ENCODE data around the gene ITPRIPL2. TPM values are rescaled to one million over a fixed set of nuclear protein-coding genes. Genes with fewer than 3 reads are reported as not detected.

ITPRIPL2 gene
- total and polyA plus RNA-seq, 2 of the 13 experiments (the other 11 are each of a cell fraction or from before 2014, with no cell fraction given) = 5.9 to 12.6 TPM

- peak within 1 kb of the TSS; percentile 86 for H3K4me2 ChIP-seq (ENCODE audit: low read depth, low read length)
- H3K9me3 ChIP-seq (ENCODE audit: low read length) = no peaks in the 10 kb centered on the region
- H3K4me3 ChIP-seq (replicated peaks in 1 of 3; ENCODE audit: insufficient read depth in 1 of 3, low read depth in 2 of 3, low read length in 3 of 3) = peak within 1 kb of the TSS; percentile 66 to 87 (median 86)
- in situ Hi-C loops (cut with HindIII; ENCODE audit: extremely low pct_ligation_motif_present, low pct_unique_long_range_greater_than_20kb) (no loop called here), intact Hi-C loops (cut with micrococcal nuclease; ENCODE audit: unreplicated experiment) (loop anchor here (2.0 kb wide), 1 partner anchor 267 kb away; the partner anchor contains the start of gene ARL6IP1)
- H3K36me3 ChIP-seq (replicated peaks in 1 of 2; ENCODE audit: control insufficient read depth in 1 of 2, insufficient read depth in 2 of 2, low read length in 2 of 2) = peaks cover 3% of the 10 kb centered on the region in 2 experiments; a peak in 3 of 5 replicates
- FAIRE-seq = peak; percentile 99
- H3K27ac ChIP-seq (ENCODE audit: extremely low read length, insufficient read depth, low read length) = peak within 1 kb of the TSS; percentile 96
- TSS peak; percentile 83 for BruUV-seq (replicated peaks)
- ChIA-PET POLR2A (interaction anchor here (0.6 to 1.9 kb wide), 25 partner anchors 8 to 488 kb away, joined by 3 to 16 read pairs (median 4); partner anchors contain the start of genes ARL6IP1, ITPRIPL2, RPS15A and SMG1), CTCF (ENCODE audit: low intra/inter-chr PET ratio, low total read pairs) (interaction anchor here (2.3 kb wide), 1 partner anchor 84 kb away, joined by 23 read pairs; the partner anchor contains the start of gene TMC7)
- ATAC-seq = peak; percentile 93
- H3K79me2 ChIP-seq (ENCODE audit: insufficient read depth, low read length) = peaks cover 11% of the 10 kb centered on the region
- peak; percentile 100 for DNase-seq (ENCODE audit: low spot score)
- peaks cover 24% of the 10 kb centered on the region for H3K4me1 ChIP-seq (ENCODE audit: insufficient read depth, low read length)
- no peaks in the 10 kb centered on the region for H4K20me1 ChIP-seq (ENCODE audit: insufficient read depth, low read length)
- 1% methylated on average over 67 of the region's 68 CpGs for WGBS (ENCODE audit: low lambda C conversion rate)
- peak within 1 kb of the TSS; percentile 98 for H3K9ac ChIP-seq (ENCODE audit: insufficient read depth, low read depth, low read length)
- no peaks in the 10 kb centered on the region; a peak in 1 of 5 replicates for H3K27me3 ChIP-seq (ENCODE audit: control insufficient read depth in 1 of 2, insufficient read depth in 2 of 2, low read length in 2 of 2)
- H2AFZ ChIP-seq (ENCODE audit: low read length) = peak within 1 kb of the TSS; percentile 78
- TF ChIP-seq ZBTB40 (IDR thresholded peaks at IDR 0.05) (no peak), ZBTB40 (CRISPR knock-in tag; IDR thresholded peaks at IDR 0.05) (peak; percentile 85), REL (CRISPR knock-in tag; conservative IDR thresholded peaks at IDR 0.05) (0 out of 2 replicates have a peak, but pooled peaks have one; percentile 36), THAP8 (CRISPR knock-in tag; IDR thresholded peaks at IDR 0.05; ENCODE audit: borderline replicate concordance) (no peak), NONO (IDR thresholded peaks at IDR 0.05) (no peak), NONO (CRISPR knock-in tag; conservative IDR thresholded peaks at IDR 0.05) (peak; percentile 97), ETV6 (CRISPR knock-in tag; conservative IDR thresholded peaks at IDR 0.05) (peak; percentile 76; the same call in 1 of the 2 replicates)
Observed at GRCh38 chr16:19067349-19068236, 46.2 kb upstream of the ITPRIPL2 start, which contains the start of gene COQ7. Gene COQ7, plus strand, starts transcription at chr16:19067614. Its CDS starts 51 bp downstream, at chr16:19067665.

Measured in HepG2 (cell line).